Measurements from ENCODE around the gene TSPEAR.

- no peak for TF ChIP-seq CTCF (IDR thresholded peaks at IDR 0.05)
- TF ChIP-seq POLR2A (IDR thresholded peaks at IDR 0.05) = no peak
These were observed 182.4 kb downstream of the TSPEAR start for GRCh38 chr21:44529011-44529421.

Measured in testis (tissue), 2 donors.